Thoracic aorta (tissue), 2 donors: ENCODE results near the gene TUBG2. TPM values are rescaled to one million over a fixed set of nuclear protein-coding genes. Genes with fewer than 3 reads are reported as not detected.

Source experiments
- ATAC-seq: fragments of 150-250 bp; one replicate; pipeline ENCODE4 v1.8.0; 2017; ENCODE audit warnings: low read depth; ENCODE audit not compliant: insufficient number of reproducible peaks, low FRiP score
- DNase-seq: peaks from one replicate; pipeline ENCODE4 v3.0.0-alpha.2; 2020; ENCODE audit warnings: low spot score
- H3K27ac ChIP-seq, 2 donors: fragments of 200-600 bp; sonication (generic); 1 replicate in 1 of 2; 2 replicates in 1 of 2; pipeline ENCODE4 v1.5.1; 2016; ENCODE audit warnings: mild to moderate bottlenecking in 2 of 2, moderate library complexity in 2 of 2
- H3K27me3 ChIP-seq: fragments of 200-600 bp; sonication (generic); replicated peaks from 2 replicates; pipeline ENCODE4 v1.6.0; 2016; ENCODE audit warnings: mild to moderate bottlenecking; ENCODE audit not compliant: insufficient read depth
- H3K36me3 ChIP-seq: fragments of 200-600 bp; sonication (generic); one replicate; pipeline ENCODE4 v1.5.1; 2016
- H3K4me1 ChIP-seq, 2 donors: fragments of 200-600 bp; sonication (generic); 1 replicate in 1 of 2; 2 replicates in 1 of 2; pipeline versions ENCODE4 v1.5.1 to v1.6.0; 2016; ENCODE audit warnings: low read depth in 2 of 2, mild to moderate bottlenecking in 1 of 2; ENCODE audit not compliant: control insufficient read depth in 1 of 2
- H3K4me3 ChIP-seq: fragments of 200-600 bp; sonication (generic); 2 replicates; pipeline ENCODE4 v1.5.1; 2016; ENCODE audit warnings: mild to moderate bottlenecking
- H3K9me3 ChIP-seq: fragments of 200-600 bp; sonication (generic); 2 replicates; pipeline ENCODE4 v1.5.1; 2016
- total RNA-seq, 2 donors: library from RNA; depleted of rRNA; stranded (reverse); fragments of >200 nt; gene quantifications; one replicate each; pipeline versions ENCODE4 v1.1.0 to v1.2.3, GENCODE V29; 2016
- TF ChIP-seq, protein P1 (sequence below): fragments of 200-600 bp; sonication (generic); IDR thresholded peaks from one replicate; pipeline ENCODE4 v1.5.1; 2019; ENCODE audit warnings: antibody characterized with exemption

Gene TUBG2
- total RNA-seq, 2 donors from 2014 or later: 47.2 to 49.0 TPM

- ATAC-seq (no peak), DNase-seq (no peak)
- H3K4me3 ChIP-seq: peak overlapping the region; percentile 71
- peaks cover 4% of the 10 kb centered on the region for H3K36me3 ChIP-seq
- H3K27me3 ChIP-seq: no peaks in the 10 kb centered on the region
- TF ChIP-seq, protein P1, sequence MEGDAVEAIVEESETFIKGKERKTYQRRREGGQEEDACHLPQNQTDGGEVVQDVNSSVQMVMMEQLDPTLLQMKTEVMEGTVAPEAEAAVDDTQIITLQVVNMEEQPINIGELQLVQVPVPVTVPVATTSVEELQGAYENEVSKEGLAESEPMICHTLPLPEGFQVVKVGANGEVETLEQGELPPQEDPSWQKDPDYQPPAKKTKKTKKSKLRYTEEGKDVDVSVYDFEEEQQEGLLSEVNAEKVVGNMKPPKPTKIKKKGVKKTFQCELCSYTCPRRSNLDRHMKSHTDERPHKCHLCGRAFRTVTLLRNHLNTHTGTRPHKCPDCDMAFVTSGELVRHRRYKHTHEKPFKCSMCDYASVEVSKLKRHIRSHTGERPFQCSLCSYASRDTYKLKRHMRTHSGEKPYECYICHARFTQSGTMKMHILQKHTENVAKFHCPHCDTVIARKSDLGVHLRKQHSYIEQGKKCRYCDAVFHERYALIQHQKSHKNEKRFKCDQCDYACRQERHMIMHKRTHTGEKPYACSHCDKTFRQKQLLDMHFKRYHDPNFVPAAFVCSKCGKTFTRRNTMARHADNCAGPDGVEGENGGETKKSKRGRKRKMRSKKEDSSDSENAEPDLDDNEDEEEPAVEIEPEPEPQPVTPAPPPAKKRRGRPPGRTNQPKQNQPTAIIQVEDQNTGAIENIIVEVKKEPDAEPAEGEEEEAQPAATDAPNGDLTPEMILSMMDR: no peak
- peaks cover 30 to 46% of the 10 kb centered on the region in 2 donors for H3K4me1 ChIP-seq
- H3K27ac ChIP-seq: no peak overlapping the region
- H3K9me3 ChIP-seq: no peaks in the 10 kb centered on the region
These were observed 24.4 kb downstream of the TUBG2 start for GRCh38 chr17:42683407-42684034.

DNA sequence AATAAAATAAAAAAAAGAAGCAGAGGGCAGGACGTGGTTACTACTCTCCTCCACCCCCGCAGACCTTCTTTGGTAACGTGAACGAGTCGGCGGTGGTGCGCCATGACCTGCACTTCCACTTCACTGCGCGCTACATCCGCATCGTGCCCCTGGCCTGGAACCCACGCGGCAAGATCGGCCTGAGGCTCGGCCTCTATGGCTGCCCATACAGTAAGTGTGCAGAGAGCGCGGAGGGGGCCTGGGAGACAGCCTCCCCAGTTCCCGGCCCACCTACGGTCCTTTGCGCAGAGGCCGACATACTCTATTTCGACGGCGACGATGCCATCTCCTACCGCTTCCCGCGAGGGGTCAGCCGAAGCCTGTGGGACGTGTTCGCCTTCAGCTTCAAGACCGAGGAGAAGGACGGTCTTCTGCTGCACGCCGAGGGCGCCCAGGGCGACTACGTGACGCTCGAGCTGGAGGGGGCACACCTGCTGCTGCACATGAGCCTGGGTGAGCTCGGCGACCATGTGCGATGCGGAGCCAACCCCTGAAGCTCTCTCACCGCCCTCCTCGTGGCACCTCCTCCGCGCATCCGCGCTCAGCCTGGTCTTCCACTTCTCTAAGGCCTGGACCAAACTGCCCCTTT is 26.0 kb downstream of the TUBG2 start:
- no peak overlapping the region for H3K27ac ChIP-seq
- ATAC-seq (no peak), DNase-seq (no peak)
- H3K9me3 ChIP-seq: no peaks in the 10 kb centered on the region
- H3K4me1 ChIP-seq: peaks cover 18 to 32% of the 10 kb centered on the region in 2 donors
- TF ChIP-seq, protein P1: no peak
- H3K4me3 ChIP-seq: no peak overlapping the region
- peaks cover 4% of the 10 kb centered on the region for H3K36me3 ChIP-seq
- H3K27me3 ChIP-seq: no peaks in the 10 kb centered on the region

GRCh38 chr17:42685831-42686230 is 26.7 kb downstream of the TUBG2 start:
- DNase-seq (no peak), ATAC-seq (no peak)
- H3K36me3 ChIP-seq: peaks cover 4% of the 10 kb centered on the region
- H3K9me3 ChIP-seq: no peaks in the 10 kb centered on the region
- no peaks in the 10 kb centered on the region for H3K27me3 ChIP-seq
- TF ChIP-seq, protein P1: no peak
- no peak overlapping the region for H3K4me3 ChIP-seq
- peaks cover 10 to 24% of the 10 kb centered on the region in 2 donors for H3K4me1 ChIP-seq
- H3K27ac ChIP-seq: no peak overlapping the region

- no peaks in the 10 kb centered on the region for H3K9me3 ChIP-seq
- no peak overlapping the region for H3K27ac ChIP-seq
- no peak for DNase-seq
- no peaks in the 10 kb centered on the region for H3K27me3 ChIP-seq
- no peak overlapping the region for H3K4me3 ChIP-seq
- TF ChIP-seq, protein P1: no peak
- peaks cover 6 to 18% of the 10 kb centered on the region in 2 donors for H3K4me1 ChIP-seq
- H3K36me3 ChIP-seq: peaks cover 7% of the 10 kb centered on the region
- ATAC-seq: no peak
These were observed 27.5 kb downstream of the TUBG2 start for GRCh38 chr17:42686520-42687128.

DNA sequence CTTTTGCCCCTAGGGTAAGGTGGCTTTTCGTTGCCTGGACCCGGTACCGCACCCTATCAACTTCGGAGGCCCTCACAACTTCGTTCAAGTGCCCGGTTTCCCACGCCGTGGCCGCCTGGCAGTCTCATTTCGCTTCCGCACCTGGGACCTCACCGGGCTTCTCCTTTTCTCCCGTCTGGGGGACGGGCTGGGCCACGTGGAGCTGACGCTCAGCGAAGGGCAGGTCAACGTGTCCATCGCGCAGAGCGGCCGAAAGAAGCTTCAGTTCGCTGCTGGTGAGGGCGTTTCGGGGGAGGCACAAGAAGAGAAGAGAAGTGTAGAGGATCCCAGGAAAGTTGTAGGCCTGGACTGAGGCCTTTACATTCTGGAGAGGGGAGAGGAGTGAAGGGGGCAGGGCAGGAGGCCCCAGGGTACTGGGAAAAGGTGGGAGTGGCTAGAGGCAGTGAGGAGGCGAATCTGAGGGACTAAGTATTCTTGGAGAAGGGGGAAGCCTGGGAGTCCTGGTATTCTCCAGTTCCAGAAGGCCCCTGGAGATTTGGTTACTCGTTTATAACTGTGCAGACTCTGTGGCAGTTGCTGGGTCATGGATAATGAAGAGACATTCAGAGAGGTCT is 28.7 kb downstream of the TUBG2 start:
- no peaks in the 10 kb centered on the region for H3K27me3 ChIP-seq
- no peaks in the 10 kb centered on the region for H3K9me3 ChIP-seq
- ATAC-seq: no peak
- TF ChIP-seq, protein P1: no peak
- no peak for DNase-seq
- H3K4me3 ChIP-seq: no peak overlapping the region
- no peak overlapping the region for H3K27ac ChIP-seq
- peaks cover 0 to 8% of the 10 kb centered on the region in 2 donors for H3K4me1 ChIP-seq
- H3K36me3 ChIP-seq: peaks cover 9% of the 10 kb centered on the region
